Fibroblast of lung (primary cell): ENCODE measurements around the gene RTBDN. TPM values are rescaled to one million over a fixed set of nuclear protein-coding genes. Genes with fewer than 3 reads are reported as not detected.

Experiments used
- DNase-seq, 2 donors: peaks; one replicate each; pipeline versions ENCODE4 v3.0.0 to v3.0.0-alpha.2; 2010; ENCODE audit warnings: low read depth in 2 of 2
- H2AFZ ChIP-seq: 2 replicates; pipeline ENCODE4 v1.5.1; 2012; ENCODE audit warnings: low read length, control low read depth, inconsistent platforms
- H3K27ac ChIP-seq: 2 replicates; pipeline ENCODE4 v1.5.1; 2011; ENCODE audit warnings: low read length, control low read depth; ENCODE audit not compliant: insufficient read depth
- H3K27me3 ChIP-seq: 2 replicates; pipeline ENCODE4 v1.5.1; 2011; ENCODE audit warnings: mild to moderate bottlenecking, low read length; ENCODE audit not compliant: control insufficient read depth, insufficient read depth
- H3K36me3 ChIP-seq: 2 replicates; pipeline ENCODE4 v1.5.1; 2011; ENCODE audit warnings: low read length; ENCODE audit not compliant: control insufficient read depth, insufficient read depth
- H3K4me1 ChIP-seq: 2 replicates; pipeline ENCODE4 v1.5.1; 2011; ENCODE audit warnings: low read length; ENCODE audit not compliant: control insufficient read depth, insufficient read depth; ENCODE audit errors: extremely low read depth
- H3K4me2 ChIP-seq: 2 replicates; pipeline ENCODE4 v1.5.1; 2011; ENCODE audit warnings: low read length, control low read depth; ENCODE audit not compliant: insufficient read depth; ENCODE audit errors: extremely low read depth
- H3K4me3 ChIP-seq, 4 experiments: fragments of 200-600 bp in 1 of 4; sonication (generic) in 1 of 4; replicated peaks in 1 of 4; 2 replicates each; pipeline ENCODE4 v1.5.1; 2011 to 2016; ENCODE audit warnings: low read length in 4 of 4, low read depth in 3 of 4, mild to moderate bottlenecking in 3 of 4, control low read depth in 2 of 4, inconsistent platforms in 1 of 4, mixed read lengths in 1 of 4; ENCODE audit not compliant: insufficient read depth in 1 of 4; ENCODE audit errors: control extremely low read depth in 1 of 4
- H3K79me2 ChIP-seq: 2 replicates; pipeline ENCODE4 v1.5.1; 2012; ENCODE audit warnings: mild to moderate bottlenecking, low read length, inconsistent platforms; ENCODE audit not compliant: control insufficient read depth, insufficient read depth
- H3K9ac ChIP-seq: 2 replicates; pipeline ENCODE4 v1.5.1; 2011; ENCODE audit warnings: mild to moderate bottlenecking, low read length, control low read depth; ENCODE audit not compliant: insufficient read depth
- H3K9me3 ChIP-seq: 2 replicates; pipeline ENCODE4 v1.5.1; 2012; ENCODE audit warnings: low read depth, low read length; ENCODE audit not compliant: control insufficient read depth, insufficient read depth
- H4K20me1 ChIP-seq: 2 replicates; pipeline ENCODE4 v1.5.1; 2011; ENCODE audit warnings: low read length; ENCODE audit not compliant: control insufficient read depth, insufficient read depth; ENCODE audit errors: extremely low read depth
- CTCF ChIP-seq, 2 donors: IDR thresholded peaks in 1 of 2; conservative IDR thresholded peaks in 1 of 2; 1 replicate in 1 of 2; 2 replicates in 1 of 2; pipeline ENCODE4 v1.5.1; 2011 to 2012; ENCODE audit warnings: low read length in 2 of 2, control low read depth in 1 of 2, inconsistent platforms in 1 of 2, low read depth in 1 of 2, mild to moderate bottlenecking in 1 of 2
- EZH2 ChIP-seq: IDR thresholded peaks from 2 replicates; pipeline ENCODE4 v1.5.1; 2012; ENCODE audit warnings: low read length, control low read depth, mild to moderate bottlenecking; ENCODE audit errors: missing control alignments
- polyA plus RNA-seq, 2 donors: library from polyadenylated mRNA; depleted of rRNA in 1 of 2; stranded (reverse) in 1 of 2; unstranded in 1 of 2; fragments of >200 nt; gene quantifications; 2 replicates each; pipeline ENCODE4 v1.2.1, GENCODE V29; 2011 to 2012; ENCODE audit warnings: missing spikeins in 1 of 2
- total RNA-seq: library from RNA; depleted of rRNA; stranded (reverse); fragments of >200 nt; gene quantifications from 2 replicates; pipeline ENCODE4 v1.2.1, GENCODE V29; 2014

The RTBDN gene
- total and polyA plus RNA-seq, 2 donors (not counting 1 experiment from before 2014, with no cell fraction given), result not detected

GRCh38 chr19:12865746-12866415 lies 31.5 kb upstream of the RTBDN start:
- no peaks in the 10 kb centered on the region for H3K36me3 ChIP-seq
- no peak overlapping the region for H3K9ac ChIP-seq
- H3K27me3 ChIP-seq, result peaks cover 4% of the 10 kb centered on the region
- no peak overlapping the region for H2AFZ ChIP-seq
- H3K9me3 ChIP-seq, result no peaks in the 10 kb centered on the region
- no peaks in the 10 kb centered on the region for H3K79me2 ChIP-seq
- H3K4me3 ChIP-seq, result no peak overlapping the region
- H3K4me1 ChIP-seq, result no peaks in the 10 kb centered on the region
- no peak for TF ChIP-seq CTCF (conservative IDR thresholded peaks at IDR 0.05 in 1 of 2, IDR thresholded peaks at IDR 0.05 in 1 of 2; ENCODE audit: low read depth in 1 of 2, low read length in 2 of 2)
- no peak for TF ChIP-seq EZH2
- no peak overlapping the region for H3K4me2 ChIP-seq
- no peak for DNase-seq
- H4K20me1 ChIP-seq, result no peaks in the 10 kb centered on the region
- H3K27ac ChIP-seq, result no peak overlapping the region

- no peaks in the 10 kb centered on the region for H3K36me3 ChIP-seq
- H3K9ac ChIP-seq, result no peak overlapping the region
- no peak overlapping the region for H3K4me2 ChIP-seq
- no peak overlapping the region for H3K27ac ChIP-seq
- no peaks in the 10 kb centered on the region for H3K9me3 ChIP-seq
- no peak for TF ChIP-seq CTCF (conservative IDR thresholded peaks at IDR 0.05 in 1 of 2, IDR thresholded peaks at IDR 0.05 in 1 of 2; ENCODE audit: low read depth in 1 of 2, low read length in 2 of 2)
- no peak for TF ChIP-seq EZH2
- H2AFZ ChIP-seq, result no peak overlapping the region
- no peak overlapping the region for H3K4me3 ChIP-seq
- H3K79me2 ChIP-seq, result no peaks in the 10 kb centered on the region
- H3K27me3 ChIP-seq, result peaks cover 4% of the 10 kb centered on the region
- no peaks in the 10 kb centered on the region for H3K4me1 ChIP-seq
- no peaks in the 10 kb centered on the region for H4K20me1 ChIP-seq
- no peak for DNase-seq
Measured at GRCh38 chr19:12864721-12865715, 30.6 kb upstream of the RTBDN start.

GRCh38 chr19:12864143-12864542 lies 29.8 kb upstream of the RTBDN start:
- no peak for TF ChIP-seq EZH2
- no peak for TF ChIP-seq CTCF (conservative IDR thresholded peaks at IDR 0.05 in 1 of 2, IDR thresholded peaks at IDR 0.05 in 1 of 2; ENCODE audit: low read depth in 1 of 2, low read length in 2 of 2)
- no peak overlapping the region for H3K27ac ChIP-seq
- no peaks in the 10 kb centered on the region for H3K9me3 ChIP-seq
- no peak for DNase-seq
- H3K36me3 ChIP-seq, result no peaks in the 10 kb centered on the region
- H3K4me1 ChIP-seq, result no peaks in the 10 kb centered on the region
- H3K4me3 ChIP-seq, result no peak overlapping the region
- no peak overlapping the region for H3K9ac ChIP-seq
- peaks cover 4% of the 10 kb centered on the region for H3K27me3 ChIP-seq
- H2AFZ ChIP-seq, result no peak overlapping the region
- H3K79me2 ChIP-seq, result no peaks in the 10 kb centered on the region
- H4K20me1 ChIP-seq, result no peaks in the 10 kb centered on the region
- H3K4me2 ChIP-seq, result no peak overlapping the region
